ENCODE data around the gene ZEB2.

Gene ZEB2

GRCh38 chr2:144445196-144445595 lies 74.7 kb downstream of the ZEB2 start:
- Histone ChIP-seq H3K4me1 (no peaks in the 10 kb centered on the region; the same call in none of the 2 replicates), H3K9me3 (no peaks in the 10 kb centered on the region), H3K4me3 (ENCODE audit: low read depth, low read length) (no peak overlapping the region), H3K36me3 (no peaks in the 10 kb centered on the region), H3K27me3 (no peaks in the 10 kb centered on the region)
- TF ChIP-seq, protein P1, sequence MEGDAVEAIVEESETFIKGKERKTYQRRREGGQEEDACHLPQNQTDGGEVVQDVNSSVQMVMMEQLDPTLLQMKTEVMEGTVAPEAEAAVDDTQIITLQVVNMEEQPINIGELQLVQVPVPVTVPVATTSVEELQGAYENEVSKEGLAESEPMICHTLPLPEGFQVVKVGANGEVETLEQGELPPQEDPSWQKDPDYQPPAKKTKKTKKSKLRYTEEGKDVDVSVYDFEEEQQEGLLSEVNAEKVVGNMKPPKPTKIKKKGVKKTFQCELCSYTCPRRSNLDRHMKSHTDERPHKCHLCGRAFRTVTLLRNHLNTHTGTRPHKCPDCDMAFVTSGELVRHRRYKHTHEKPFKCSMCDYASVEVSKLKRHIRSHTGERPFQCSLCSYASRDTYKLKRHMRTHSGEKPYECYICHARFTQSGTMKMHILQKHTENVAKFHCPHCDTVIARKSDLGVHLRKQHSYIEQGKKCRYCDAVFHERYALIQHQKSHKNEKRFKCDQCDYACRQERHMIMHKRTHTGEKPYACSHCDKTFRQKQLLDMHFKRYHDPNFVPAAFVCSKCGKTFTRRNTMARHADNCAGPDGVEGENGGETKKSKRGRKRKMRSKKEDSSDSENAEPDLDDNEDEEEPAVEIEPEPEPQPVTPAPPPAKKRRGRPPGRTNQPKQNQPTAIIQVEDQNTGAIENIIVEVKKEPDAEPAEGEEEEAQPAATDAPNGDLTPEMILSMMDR (IDR thresholded peaks at IDR 0.05; ENCODE audit: low read depth, low read length) = no peak
- DNase-seq = no peak

GRCh38 chr2:144443837-144444817 lies 75.8 kb downstream of the ZEB2 start:
- Histone ChIP-seq H3K36me3 (no peaks in the 10 kb centered on the region), H3K4me1 (no peaks in the 10 kb centered on the region; the same call in none of the 2 replicates), H3K4me3 (ENCODE audit: low read depth, low read length) (no peak overlapping the region), H3K9me3 (no peaks in the 10 kb centered on the region), H3K27me3 (no peaks in the 10 kb centered on the region)
- DNase-seq = no peak
- TF ChIP-seq, protein P1 (IDR thresholded peaks at IDR 0.05; ENCODE audit: low read depth, low read length) = no peak

DNA sequence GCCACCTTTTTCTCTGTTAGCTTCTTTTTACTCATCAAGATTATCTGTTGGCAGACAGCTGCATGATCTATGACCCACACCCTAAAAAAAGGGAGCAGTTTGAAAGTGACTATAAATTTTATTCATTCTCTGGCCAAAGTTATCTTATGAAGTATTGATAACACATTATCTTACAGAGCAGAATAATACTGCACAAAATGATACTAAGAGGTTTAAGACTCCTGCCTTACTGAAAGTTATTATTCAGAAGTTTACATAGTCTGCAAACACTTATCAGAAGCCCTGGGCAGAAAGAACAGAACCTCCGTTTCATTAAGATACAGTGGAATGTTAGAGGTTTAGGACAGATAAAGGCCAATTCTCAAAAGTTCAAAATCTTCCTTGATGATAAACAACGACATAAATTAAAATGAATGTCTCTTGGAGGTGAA lies 78.2 kb downstream of the ZEB2 start:
- no peak for DNase-seq
- TF ChIP-seq, protein P1 (IDR thresholded peaks at IDR 0.05; ENCODE audit: low read depth, low read length) = no peak
- Histone ChIP-seq H3K9me3 (no peaks in the 10 kb centered on the region), H3K4me1 (peaks cover 7% of the 10 kb centered on the region), H3K36me3 (no peaks in the 10 kb centered on the region), H3K27me3 (no peaks in the 10 kb centered on the region), H3K4me3 (ENCODE audit: low read depth, low read length) (no peak overlapping the region)

DNA sequence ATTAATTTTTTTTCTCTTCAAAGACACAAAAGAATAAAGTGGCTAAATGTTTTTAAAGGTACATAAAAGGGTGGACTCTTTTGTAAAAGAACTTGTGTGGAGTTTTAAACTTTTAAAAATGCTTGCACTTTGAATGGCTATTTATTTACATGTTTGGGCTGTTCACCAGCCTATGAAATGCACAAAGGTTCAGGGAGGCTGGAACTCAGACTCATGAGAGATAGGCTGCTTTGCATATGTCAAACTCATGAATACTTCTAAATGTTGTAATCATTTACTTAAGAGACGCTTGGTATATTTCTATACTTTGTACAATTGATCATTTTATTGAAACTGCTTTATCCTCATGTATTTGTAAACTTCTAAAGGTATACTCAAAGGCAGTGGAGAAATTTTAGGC lies 79.9 kb downstream of the ZEB2 start:
- no peak for DNase-seq
- H3K27me3 ChIP-seq = no peaks in the 10 kb centered on the region
- H3K36me3 ChIP-seq = no peaks in the 10 kb centered on the region
- TF ChIP-seq, protein P1 (IDR thresholded peaks at IDR 0.05; ENCODE audit: low read depth, low read length) = no peak
- H3K9me3 ChIP-seq = no peaks in the 10 kb centered on the region
- H3K4me3 ChIP-seq (ENCODE audit: low read depth, low read length) = no peak overlapping the region
- H3K4me1 ChIP-seq = peaks cover 7% of the 10 kb centered on the region

DNA sequence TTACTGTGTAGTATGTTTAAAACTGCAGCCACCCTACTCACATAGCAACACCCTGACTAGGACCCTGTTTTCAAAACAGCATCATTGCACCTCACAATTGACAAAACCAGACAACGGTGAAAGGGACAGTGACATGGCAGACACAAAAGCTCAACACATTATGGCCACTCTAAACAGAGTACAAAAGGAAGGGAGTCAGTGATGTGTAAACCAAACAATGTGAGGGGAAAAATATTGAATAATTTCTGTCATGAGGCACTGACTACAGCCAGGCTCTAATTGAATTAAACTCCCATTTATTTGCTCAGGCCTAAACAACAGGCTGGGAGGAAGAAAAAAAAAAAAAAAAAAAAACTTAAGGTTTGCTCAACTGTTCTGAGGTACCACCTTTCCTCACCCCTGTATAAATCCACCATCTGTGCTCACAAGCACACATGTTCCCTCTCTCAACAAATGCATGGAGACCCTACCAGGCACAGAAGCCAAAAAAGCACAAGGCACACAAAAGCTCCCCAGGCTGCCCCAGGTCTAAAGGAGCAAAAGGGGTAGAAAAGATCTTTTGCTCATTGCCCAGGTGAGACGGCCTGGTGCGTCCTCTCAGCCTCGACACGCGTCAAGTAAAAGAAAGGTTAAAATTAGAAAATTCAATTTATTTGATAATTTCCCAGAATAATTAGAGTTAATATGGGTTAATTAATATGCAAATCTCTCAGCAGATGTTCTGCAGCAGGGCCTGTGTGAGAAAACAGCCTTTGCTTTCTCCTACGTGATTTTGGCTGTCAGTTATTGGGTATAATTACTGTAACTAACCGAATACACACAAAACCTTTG lies 80.9 kb downstream of the ZEB2 start:
- Histone ChIP-seq H3K36me3 (no peaks in the 10 kb centered on the region), H3K4me3 (ENCODE audit: low read depth, low read length) (peak overlapping the region; percentile 3; the same call in 1 of the 2 replicates), H3K9me3 (no peaks in the 10 kb centered on the region), H3K4me1 (peaks cover 7% of the 10 kb centered on the region), H3K27me3 (no peaks in the 10 kb centered on the region)
- DNase-seq = peak; percentile 5
- TF ChIP-seq, protein P1 (IDR thresholded peaks at IDR 0.05; ENCODE audit: low read depth, low read length) = no peak
